NB4 (cell line): ENCODE results near the gene MORC2.
A peak's percentile ranks its signal among the peaks of the same experiment; 100 is the strongest.

ENCODE experiments used
- DNase-seq: peaks from one replicate; pipeline ENCODE4 v3.0.0; 2010; ENCODE audit warnings: low read depth
- H3K4me3 ChIP-seq: one replicate; pipeline ENCODE4 v1.5.1; 2011; ENCODE audit warnings: mild to moderate bottlenecking, low read depth, low read length, moderate library complexity
- MYC ChIP-seq: IDR thresholded peaks from 2 replicates; pipeline ENCODE4 v1.6.1; 2011; ENCODE audit warnings: low read depth, low read length
- POLR2A ChIP-seq: IDR thresholded peaks from 2 replicates; pipeline ENCODE4 v1.6.1; 2011; ENCODE audit warnings: mild to moderate bottlenecking; ENCODE audit not compliant: insufficient read length; ENCODE audit errors: extremely low read depth
- TF ChIP-seq, protein P1 (sequence below): IDR thresholded peaks from 2 replicates; pipeline ENCODE4 v1.6.1; 2011; ENCODE audit warnings: low read depth, low read length
- TF ChIP-seq, protein P2 (sequence below): IDR thresholded peaks from one replicate; pipeline ENCODE4 v1.5.1; 2012; ENCODE audit warnings: low read depth, low read length

MORC2 gene

DNA sequence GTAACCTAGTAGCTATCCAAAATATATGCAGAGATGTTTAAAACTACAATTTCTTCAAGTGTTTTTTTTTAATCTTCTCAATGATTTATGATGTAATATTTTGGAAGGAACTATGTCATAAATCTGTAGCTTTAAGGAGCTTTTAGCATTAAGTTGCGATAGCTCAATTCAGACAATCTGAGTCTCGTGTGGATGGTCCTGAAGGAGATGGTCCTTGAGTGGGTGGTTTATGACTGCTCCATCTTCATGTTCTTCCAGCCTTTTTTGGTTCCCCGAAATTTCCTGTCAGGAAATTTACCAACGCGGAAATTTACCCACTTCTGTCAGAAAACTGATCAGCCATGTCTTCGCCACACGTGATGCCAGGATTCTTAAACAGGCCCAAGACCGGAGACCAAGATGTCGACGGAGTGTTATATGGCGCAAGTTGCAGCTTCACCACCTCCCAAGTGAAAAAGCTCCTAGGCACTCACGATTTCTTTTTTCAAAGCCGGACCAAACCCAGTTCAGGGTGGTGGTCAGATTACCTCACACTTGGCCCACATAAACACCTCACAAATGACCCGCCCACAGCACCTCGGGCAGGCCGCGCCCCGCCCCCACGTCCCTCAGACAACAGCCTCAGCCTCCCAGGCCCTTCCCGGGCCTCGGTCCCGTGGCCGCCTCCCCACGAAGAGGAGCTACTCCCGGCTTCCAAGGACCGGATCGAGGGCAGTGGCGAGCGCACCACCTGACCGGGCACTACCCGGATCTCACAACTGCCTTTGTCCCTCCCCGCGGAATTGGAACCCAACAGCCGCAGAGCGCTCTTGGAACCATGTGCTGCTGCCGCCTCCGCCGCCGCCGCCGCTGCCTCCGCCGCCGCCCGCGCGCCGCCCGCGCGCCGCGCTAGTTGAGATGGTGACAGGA, at the start of gene MORC2:
Gene MORC2, minus strand, starts transcription at position 760 of the 909 bp plus-strand sequence. CDS start 885 bp downstream, outside the sequence.
- peak within 1 kb of the TSS; percentile 89 for H3K4me3 ChIP-seq
- DNase-seq, result no peak
- TF ChIP-seq, protein P1, sequence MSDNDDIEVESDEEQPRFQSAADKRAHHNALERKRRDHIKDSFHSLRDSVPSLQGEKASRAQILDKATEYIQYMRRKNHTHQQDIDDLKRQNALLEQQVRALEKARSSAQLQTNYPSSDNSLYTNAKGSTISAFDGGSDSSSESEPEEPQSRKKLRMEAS, result no peak
- TF ChIP-seq, protein P2, sequence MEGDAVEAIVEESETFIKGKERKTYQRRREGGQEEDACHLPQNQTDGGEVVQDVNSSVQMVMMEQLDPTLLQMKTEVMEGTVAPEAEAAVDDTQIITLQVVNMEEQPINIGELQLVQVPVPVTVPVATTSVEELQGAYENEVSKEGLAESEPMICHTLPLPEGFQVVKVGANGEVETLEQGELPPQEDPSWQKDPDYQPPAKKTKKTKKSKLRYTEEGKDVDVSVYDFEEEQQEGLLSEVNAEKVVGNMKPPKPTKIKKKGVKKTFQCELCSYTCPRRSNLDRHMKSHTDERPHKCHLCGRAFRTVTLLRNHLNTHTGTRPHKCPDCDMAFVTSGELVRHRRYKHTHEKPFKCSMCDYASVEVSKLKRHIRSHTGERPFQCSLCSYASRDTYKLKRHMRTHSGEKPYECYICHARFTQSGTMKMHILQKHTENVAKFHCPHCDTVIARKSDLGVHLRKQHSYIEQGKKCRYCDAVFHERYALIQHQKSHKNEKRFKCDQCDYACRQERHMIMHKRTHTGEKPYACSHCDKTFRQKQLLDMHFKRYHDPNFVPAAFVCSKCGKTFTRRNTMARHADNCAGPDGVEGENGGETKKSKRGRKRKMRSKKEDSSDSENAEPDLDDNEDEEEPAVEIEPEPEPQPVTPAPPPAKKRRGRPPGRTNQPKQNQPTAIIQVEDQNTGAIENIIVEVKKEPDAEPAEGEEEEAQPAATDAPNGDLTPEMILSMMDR, result no peak
- TF ChIP-seq POLR2A (no peak), MYC (no peak)

DNA sequence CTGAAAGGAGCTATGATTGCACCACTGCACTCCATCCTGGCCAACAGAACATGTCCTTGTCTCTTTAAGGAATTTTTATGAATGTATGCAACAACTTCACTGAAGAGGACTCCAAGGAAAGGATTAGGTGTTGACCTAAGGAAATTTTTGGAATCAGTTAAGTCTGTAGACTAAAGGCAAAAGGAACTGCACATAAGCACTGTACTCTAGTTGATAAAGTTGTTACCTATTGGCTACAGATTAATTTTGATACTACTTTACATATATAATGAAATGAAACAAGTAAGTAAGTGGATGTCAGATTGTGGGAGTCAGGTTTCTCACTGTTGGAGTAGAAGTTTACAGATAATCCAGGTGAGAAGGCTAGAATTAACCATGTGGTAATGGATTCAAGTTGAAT, 37.0 kb upstream of the MORC2 start:
- TF ChIP-seq, protein P1, result no peak
- TF ChIP-seq POLR2A (no peak), MYC (no peak)
- TF ChIP-seq, protein P2, result no peak
- H3K4me3 ChIP-seq, result no peak overlapping the region
- no peak for DNase-seq

DNA sequence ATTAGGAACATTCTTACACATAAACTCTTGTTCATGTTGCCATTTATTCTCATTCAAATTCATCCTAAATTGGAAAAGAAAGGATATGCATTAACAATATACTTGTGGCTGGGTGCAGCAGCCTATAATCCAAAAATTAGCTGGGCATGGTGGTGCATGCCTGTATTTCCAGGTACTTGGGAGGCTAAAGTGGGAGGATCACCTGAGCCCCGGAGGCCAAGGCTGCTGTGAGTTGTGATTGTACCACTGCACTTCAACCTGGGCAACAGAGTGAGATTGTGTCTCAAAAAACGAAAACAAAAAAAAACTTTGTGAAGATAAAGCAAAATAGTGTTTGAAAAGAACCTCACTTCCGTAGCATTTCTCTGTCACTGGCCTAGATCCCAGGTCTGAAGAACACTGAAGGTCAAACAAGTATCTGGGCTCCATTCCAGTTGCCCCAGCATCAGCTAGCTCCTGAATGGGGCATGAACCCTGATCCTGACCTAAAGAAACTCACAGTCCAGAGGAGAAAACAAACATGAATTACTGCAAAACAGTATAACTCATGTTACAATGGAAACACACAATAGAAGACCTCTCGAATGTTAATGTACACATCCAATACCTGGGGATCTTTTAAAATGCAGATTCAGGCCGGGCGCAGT, 32.7 kb upstream of the MORC2 start:
- no peak overlapping the region for H3K4me3 ChIP-seq
- no peak for DNase-seq
- TF ChIP-seq POLR2A, result no peak
- TF ChIP-seq, protein P1, result no peak
- TF ChIP-seq, protein P2, result no peak
- TF ChIP-seq MYC, result no peak

DNA sequence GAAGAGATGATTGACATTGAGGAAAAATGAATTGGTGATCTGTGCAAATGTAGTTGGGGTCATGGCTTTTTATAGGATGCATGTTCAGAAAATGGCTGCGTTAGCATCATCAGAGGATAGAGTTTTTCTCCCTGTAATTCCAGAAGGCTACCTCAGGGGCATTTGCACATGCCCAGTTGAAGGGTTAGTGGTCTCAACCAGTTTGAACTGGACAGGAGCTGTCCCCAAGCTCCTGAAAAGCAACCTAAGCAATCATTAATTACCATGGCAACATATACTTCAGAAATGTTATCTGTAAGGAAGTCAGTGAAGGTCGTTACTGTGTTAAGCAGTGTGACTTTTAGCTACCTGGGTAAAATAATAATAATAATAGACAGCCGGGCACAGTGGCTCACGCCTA, 29.8 kb upstream of the MORC2 start:
- H3K4me3 ChIP-seq, result no peak overlapping the region
- DNase-seq, result no peak
- TF ChIP-seq, protein P2, result no peak
- TF ChIP-seq MYC (no peak), POLR2A (no peak)
- TF ChIP-seq, protein P1, result no peak

DNA sequence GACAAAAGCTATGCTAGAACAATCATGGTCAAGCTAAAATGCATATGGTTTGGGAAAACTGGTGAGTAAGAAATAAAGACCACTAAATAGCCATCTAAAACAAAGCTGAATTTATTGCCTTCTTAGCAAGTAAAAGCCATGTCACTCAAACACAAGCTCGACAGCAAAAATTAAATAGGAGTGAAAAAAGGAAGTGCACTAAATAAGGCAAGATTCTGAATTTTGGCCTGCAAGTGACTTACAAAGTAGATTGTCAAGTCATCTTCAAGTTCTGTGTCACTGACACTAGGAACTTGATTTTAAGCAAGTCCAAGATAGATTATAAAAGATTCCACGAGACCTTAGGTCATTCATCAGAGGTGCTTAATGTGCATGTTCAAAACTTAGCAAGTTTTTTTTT, 27.9 kb upstream of the MORC2 start:
- peak; percentile 42 for DNase-seq
- H3K4me3 ChIP-seq, result no peak overlapping the region
- TF ChIP-seq MYC, result no peak
- TF ChIP-seq, protein P1, result no peak
- TF ChIP-seq, protein P2, result no peak
- TF ChIP-seq POLR2A, result no peak
